Mesodermal cell (in vitro differentiated cells): ENCODE measurements around the gene MX2.

Source experiments
- H3K27ac ChIP-seq: 2 replicates; pipeline ENCODE4 v1.7.0; 2013; ENCODE audit warnings: mild to moderate bottlenecking, low read depth, low read length, moderate library complexity; ENCODE audit not compliant: severe bottlenecking
- H3K36me3 ChIP-seq: 2 replicates; pipeline ENCODE4 v1.7.1; 2013; ENCODE audit warnings: mild to moderate bottlenecking, low read length, moderate library complexity; ENCODE audit not compliant: control insufficient read depth, insufficient read depth
- H3K4me1 ChIP-seq: one replicate; pipeline ENCODE4 v1.7.1; 2013; ENCODE audit warnings: mild to moderate bottlenecking, low read length; ENCODE audit not compliant: insufficient read depth, control insufficient read depth, poor library complexity, severe bottlenecking
- H3K4me3 ChIP-seq: 2 replicates; pipeline ENCODE4 v1.7.0; 2013; ENCODE audit warnings: low read length, control low read depth, mild to moderate bottlenecking; ENCODE audit not compliant: insufficient read depth, poor library complexity, severe bottlenecking; ENCODE audit errors: extremely low read depth
- H3K9me3 ChIP-seq: 2 replicates; pipeline ENCODE4 v1.7.1; 2013; ENCODE audit warnings: mild to moderate bottlenecking, low read length, moderate library complexity; ENCODE audit not compliant: control insufficient read depth
- WGBS, 2 experiments: methylation state at CpG; one replicate each; pipeline ENCODE4 v1.1.5; 2013; ENCODE audit warnings: missing lambda C conversion rate in 2 of 2; ENCODE audit not compliant: insufficient coverage in 2 of 2; 5-methylcytosine and 5-hydroxymethylcytosine counted together

MX2 gene

GRCh38 chr21:41458121-41458520, 96.3 kb downstream of the MX2 start:
- Histone ChIP-seq H3K9me3 (no peaks in the 10 kb centered on the region), H3K27ac (no peak overlapping the region), H3K36me3 (no peaks in the 10 kb centered on the region), H3K4me1 (no peaks in the 10 kb centered on the region), H3K4me3 (no peak overlapping the region)
- WGBS, 2 experiments, result 73 to 86% methylated on average over 2 to 5 of the region's 6 CpGs

- no peaks in the 10 kb centered on the region for H3K4me1 ChIP-seq
- H3K27ac ChIP-seq, result no peak overlapping the region
- WGBS, 2 experiments, result 96 to 99% methylated on average over 17 to 22 of the region's 22 CpGs
- H3K4me3 ChIP-seq, result no peak overlapping the region
- H3K36me3 ChIP-seq, result no peaks in the 10 kb centered on the region
- no peaks in the 10 kb centered on the region for H3K9me3 ChIP-seq
Measured at GRCh38 chr21:41458559-41458958, 96.7 kb downstream of the MX2 start.
